ENCODE data around the gene PKD1L1. TPM values are rescaled to one million over a fixed set of nuclear protein-coding genes. Genes with fewer than 3 reads are reported as not detected.

The PKD1L1 gene
- total and polyA plus RNA-seq, 8 donors, result 0.13 to 0.67 (median 0.34) TPM

DNA sequence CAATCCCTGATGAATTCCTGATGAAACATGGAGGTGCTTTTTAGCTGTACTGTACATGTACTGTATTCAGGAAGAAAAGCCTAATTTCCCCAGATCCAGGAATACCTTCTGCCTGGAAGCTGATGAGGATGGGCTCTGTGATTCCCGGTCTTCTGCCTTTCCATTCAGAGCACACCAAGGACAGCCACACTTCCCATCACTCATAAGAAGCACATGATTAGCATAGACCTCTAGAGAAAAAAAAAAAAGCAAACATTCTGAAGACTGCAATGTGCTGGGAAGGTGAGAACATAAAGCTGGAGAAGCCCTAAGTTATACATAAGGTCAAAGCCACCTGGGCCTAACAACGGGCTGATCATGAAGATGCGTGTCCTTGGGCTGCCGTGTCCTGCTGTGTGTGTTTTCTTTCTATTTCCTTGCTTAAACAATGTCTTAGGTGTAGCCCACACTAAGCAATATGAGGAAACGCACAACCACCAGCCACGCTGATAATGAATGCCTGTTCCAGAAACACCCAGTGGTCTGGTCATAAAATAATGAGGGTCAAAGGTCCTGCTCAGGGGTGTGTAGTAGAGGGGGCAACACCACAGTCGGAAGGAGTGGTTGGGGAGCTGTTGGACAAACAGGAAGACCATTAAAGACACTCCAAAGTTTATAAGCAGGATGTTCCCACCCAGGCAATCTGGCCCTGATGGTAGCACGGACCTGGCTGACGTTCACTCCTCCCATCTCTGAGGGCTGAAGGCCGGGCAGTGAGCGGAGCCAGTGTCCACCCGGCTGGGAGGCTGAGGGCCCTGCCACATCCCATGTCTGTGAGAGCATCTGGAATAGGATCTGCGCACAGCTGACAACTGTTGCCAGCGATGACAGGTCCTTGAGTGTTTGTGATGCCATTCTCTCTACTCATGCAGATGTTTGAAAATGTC is 7.9 kb downstream of the PKD1L1 start:
- Histone ChIP-seq H3K27ac (peak overlapping the region in 1 of 2 donors; percentile 84), H3K9me3 (no peaks in the 10 kb centered on the region), H3K4me1 (peaks cover 15 to 38% of the 10 kb centered on the region in 2 donors), H3K36me3 (no peaks in the 10 kb centered on the region), H3K27me3 (no peaks in the 10 kb centered on the region), H3K4me3 (no peak overlapping the region)
- intact Hi-C loops (cut with DNase I), result no loop called here
- ATAC-seq (no peak), DNase-seq (no peak)
- TF ChIP-seq, protein P1, sequence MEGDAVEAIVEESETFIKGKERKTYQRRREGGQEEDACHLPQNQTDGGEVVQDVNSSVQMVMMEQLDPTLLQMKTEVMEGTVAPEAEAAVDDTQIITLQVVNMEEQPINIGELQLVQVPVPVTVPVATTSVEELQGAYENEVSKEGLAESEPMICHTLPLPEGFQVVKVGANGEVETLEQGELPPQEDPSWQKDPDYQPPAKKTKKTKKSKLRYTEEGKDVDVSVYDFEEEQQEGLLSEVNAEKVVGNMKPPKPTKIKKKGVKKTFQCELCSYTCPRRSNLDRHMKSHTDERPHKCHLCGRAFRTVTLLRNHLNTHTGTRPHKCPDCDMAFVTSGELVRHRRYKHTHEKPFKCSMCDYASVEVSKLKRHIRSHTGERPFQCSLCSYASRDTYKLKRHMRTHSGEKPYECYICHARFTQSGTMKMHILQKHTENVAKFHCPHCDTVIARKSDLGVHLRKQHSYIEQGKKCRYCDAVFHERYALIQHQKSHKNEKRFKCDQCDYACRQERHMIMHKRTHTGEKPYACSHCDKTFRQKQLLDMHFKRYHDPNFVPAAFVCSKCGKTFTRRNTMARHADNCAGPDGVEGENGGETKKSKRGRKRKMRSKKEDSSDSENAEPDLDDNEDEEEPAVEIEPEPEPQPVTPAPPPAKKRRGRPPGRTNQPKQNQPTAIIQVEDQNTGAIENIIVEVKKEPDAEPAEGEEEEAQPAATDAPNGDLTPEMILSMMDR (IDR thresholded peaks at IDR 0.05), result no peak

GRCh38 chr7:47939425-47940036 is 8.7 kb downstream of the PKD1L1 start:
- Histone ChIP-seq H3K4me3 (no peak overlapping the region), H3K36me3 (no peaks in the 10 kb centered on the region), H3K27me3 (no peaks in the 10 kb centered on the region), H3K4me1 (peaks cover 15 to 38% of the 10 kb centered on the region in 2 donors), H3K27ac (peak overlapping the region in 1 of 2 donors; percentile 10), H3K9me3 (no peaks in the 10 kb centered on the region)
- no peak for ATAC-seq
- intact Hi-C loops (cut with DNase I), result no loop called here
- DNase-seq, result no peak
- TF ChIP-seq, protein P1 (IDR thresholded peaks at IDR 0.05), result no peak

DNA sequence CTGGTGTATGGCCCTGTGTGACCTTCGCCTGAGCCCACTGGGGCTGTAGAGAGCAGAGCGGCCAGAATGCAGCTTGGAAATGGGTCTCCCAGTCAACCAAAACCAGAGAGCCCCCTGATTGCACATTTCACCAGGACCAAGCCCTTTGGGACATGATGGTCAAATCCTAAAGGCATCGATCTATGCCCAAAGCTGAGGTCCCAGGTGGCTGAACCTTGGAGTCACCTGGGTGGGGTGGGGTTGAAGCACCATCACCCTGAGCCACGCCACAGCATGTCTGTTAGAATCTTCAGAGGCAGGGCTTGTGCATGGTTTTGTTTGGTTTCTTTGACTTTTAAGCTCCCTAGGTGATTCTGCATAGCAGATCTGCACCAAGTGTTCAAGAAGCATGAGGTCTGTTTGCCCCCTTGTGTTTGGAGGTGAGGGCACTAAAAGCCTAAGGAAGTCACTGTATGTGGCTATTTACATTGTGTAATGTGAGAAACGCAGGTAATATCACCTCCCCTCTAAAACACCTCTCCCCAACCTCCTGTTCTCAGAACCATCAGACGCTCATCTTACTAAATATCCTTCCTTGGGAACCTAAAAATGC is 9.6 kb downstream of the PKD1L1 start:
- H3K36me3 ChIP-seq, result no peaks in the 10 kb centered on the region
- no peak overlapping the region for H3K4me3 ChIP-seq
- no peak overlapping the region for H3K27ac ChIP-seq
- no peaks in the 10 kb centered on the region for H3K9me3 ChIP-seq
- no peak for ATAC-seq
- DNase-seq, result no peak
- no peaks in the 10 kb centered on the region for H3K27me3 ChIP-seq
- peaks cover 15 to 37% of the 10 kb centered on the region in 2 donors for H3K4me1 ChIP-seq
- TF ChIP-seq, protein P1 (IDR thresholded peaks at IDR 0.05), result no peak
- intact Hi-C loops (cut with DNase I), result no loop called here

DNA sequence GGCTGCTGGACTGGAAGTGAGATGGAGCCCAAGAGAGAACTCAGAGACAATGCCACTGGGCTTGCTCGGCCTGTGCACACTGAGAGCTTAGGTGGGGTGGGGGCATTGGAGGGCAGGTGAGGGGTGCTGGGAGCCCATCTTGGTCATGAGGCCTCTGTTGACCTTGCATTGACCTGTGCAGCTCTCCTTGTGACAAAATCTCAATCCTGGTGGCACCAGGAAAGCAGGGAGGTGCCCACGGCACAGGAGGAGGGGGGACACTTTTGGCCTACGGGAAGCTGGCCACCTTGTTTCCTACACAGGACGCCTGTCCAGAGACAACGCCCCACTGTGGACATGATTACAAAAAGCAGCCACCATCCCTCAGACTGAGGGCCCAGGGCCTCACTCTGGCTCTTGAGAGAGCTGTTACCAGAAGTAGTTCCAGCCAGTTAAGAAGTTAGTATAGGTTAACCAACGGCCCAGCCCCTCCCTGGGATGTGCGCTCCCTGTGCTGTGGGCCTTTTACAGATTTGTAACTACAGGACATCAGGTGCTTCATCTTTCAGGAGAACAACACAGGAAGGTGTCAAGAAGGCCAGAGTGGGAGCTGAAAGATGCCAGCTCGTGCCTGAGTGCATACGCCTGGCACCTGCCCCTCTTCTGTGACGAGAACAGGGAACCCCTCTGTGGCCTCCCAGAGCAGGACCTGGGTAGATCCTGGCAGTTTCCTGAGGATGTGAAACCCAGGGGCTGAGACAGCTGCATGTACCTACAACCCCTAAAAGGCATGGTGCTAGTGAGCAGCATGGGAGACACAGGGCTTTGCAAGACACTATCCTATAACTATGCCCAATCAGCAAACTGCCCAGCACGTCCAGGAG is 10.3 kb downstream of the PKD1L1 start:
- TF ChIP-seq, protein P1 (IDR thresholded peaks at IDR 0.05), result no peak
- no peaks in the 10 kb centered on the region for H3K9me3 ChIP-seq

More for the DNA sequence above, 10.3 kb downstream of the PKD1L1 start:
- H3K27ac ChIP-seq, result no peak overlapping the region
- no peaks in the 10 kb centered on the region for H3K27me3 ChIP-seq
- intact Hi-C loops (cut with DNase I), result no loop called here
- no peak for DNase-seq
- ATAC-seq, result no peak
- peaks cover 15 to 30% of the 10 kb centered on the region in 2 donors for H3K4me1 ChIP-seq
- H3K36me3 ChIP-seq, result no peaks in the 10 kb centered on the region
- H3K4me3 ChIP-seq, result no peak overlapping the region
